ENCODE measurements around the gene ZNF783. TPM values are rescaled to one million over a fixed set of nuclear protein-coding genes. Genes with fewer than 3 reads are reported as not detected.
A peak's percentile ranks its signal among the peaks of the same experiment; 100 is the strongest.

Gene ZNF783
- total RNA-seq, 2 donors from 2014 or later: 29.0 to 31.4 TPM

DNA sequence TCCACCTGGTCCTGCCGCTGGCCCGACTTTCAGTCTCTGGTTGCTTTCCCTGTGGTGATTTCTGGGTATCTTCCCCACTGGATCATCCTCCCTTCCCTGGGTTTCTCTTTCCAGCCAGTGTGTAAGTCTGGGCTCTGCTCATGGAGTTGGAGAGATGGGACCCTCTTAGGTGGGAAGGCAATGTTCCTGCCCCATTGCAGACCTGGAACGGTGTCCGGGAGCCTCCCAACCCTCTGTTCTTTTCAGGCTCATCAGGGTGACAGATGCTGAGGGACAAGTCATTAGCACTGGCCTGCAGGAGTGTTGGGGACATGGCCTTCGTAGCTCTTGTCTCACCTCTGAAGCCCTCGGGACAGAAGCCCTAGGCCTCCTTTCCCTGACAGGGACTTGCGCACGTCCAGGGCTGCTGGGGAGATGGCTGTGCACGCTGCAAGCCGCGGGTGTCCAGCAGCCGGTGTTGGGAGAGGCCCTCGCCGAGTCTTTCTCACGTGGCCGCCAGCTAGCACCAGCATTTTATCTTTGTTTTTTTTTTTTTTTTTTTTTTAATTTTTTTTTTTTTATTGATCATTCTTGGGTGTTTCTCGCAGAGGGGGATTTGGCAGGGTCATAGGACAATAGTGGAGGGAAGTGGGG lies 17.2 kb downstream of the ZNF783 start:
- no peak for ATAC-seq
- H3K9me3 ChIP-seq (ENCODE audit: control insufficient read depth, low read length, poor library complexity, severe bottlenecking): no peaks in the 10 kb centered on the region
- peaks cover 3% of the 10 kb centered on the region for H3K4me1 Mint-ChIP-seq
- no peak overlapping the region for H3K4me3 Mint-ChIP-seq
- no peaks in the 10 kb centered on the region for H3K27me3 Mint-ChIP-seq
- no peak overlapping the region for H3K27ac Mint-ChIP-seq
- peaks cover 7% of the 10 kb centered on the region for H3K36me3 Mint-ChIP-seq (ENCODE audit: low read depth)
- DNase-seq: no peak

DNA sequence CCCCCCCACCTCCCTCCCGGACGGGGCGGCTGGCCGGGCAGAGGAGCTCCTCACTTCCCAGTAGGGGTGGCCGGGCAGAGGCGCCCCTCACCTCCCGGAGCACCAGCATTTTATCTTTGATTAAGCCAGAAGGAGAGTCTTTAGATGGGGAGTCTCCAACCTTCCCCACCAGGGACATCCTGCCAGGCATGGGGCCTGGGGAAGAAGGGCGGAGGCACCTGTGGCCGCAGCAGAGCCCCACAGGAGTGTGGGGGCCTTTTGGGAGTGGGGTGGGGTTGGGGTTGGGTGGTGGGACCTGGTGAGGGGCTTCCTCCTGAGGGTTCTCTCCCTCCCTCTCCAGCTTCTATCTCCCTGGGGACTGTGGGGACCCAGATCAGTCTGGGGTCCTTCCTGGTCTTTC lies 18.2 kb downstream of the ZNF783 start:
- Mint-ChIP-seq H3K36me3 (ENCODE audit: low read depth) (peaks cover 3% of the 10 kb centered on the region), H3K4me1 (peaks cover 12% of the 10 kb centered on the region)
- H3K9me3 ChIP-seq (ENCODE audit: control insufficient read depth, low read length, poor library complexity, severe bottlenecking): no peaks in the 10 kb centered on the region

GRCh38 chr7:149280661-149281507 lies 18.9 kb downstream of the ZNF783 start:
- Mint-ChIP-seq H3K36me3 (ENCODE audit: low read depth) (peaks cover 3% of the 10 kb centered on the region), H3K4me3 (no peak overlapping the region), H3K27me3 (no peaks in the 10 kb centered on the region), H3K4me1 (peaks cover 16% of the 10 kb centered on the region), H3K27ac (no peak overlapping the region)
- ATAC-seq: no peak
- no peaks in the 10 kb centered on the region for H3K9me3 ChIP-seq (ENCODE audit: control insufficient read depth, low read length, poor library complexity, severe bottlenecking)
- no peak for DNase-seq

More for the DNA sequence above, 18.2 kb downstream of the ZNF783 start:
- H3K27me3 Mint-ChIP-seq: no peaks in the 10 kb centered on the region
- H3K27ac Mint-ChIP-seq: no peak overlapping the region
- no peak overlapping the region for H3K4me3 Mint-ChIP-seq
- DNase-seq (no peak), ATAC-seq (no peak)

- H3K36me3 Mint-ChIP-seq (ENCODE audit: low read depth): peaks cover 2% of the 10 kb centered on the region
- H3K4me3 Mint-ChIP-seq: no peak overlapping the region
- no peak overlapping the region for H3K27ac Mint-ChIP-seq
- H3K9me3 ChIP-seq (ENCODE audit: control insufficient read depth, low read length, poor library complexity, severe bottlenecking): no peaks in the 10 kb centered on the region
- no peaks in the 10 kb centered on the region for H3K27me3 Mint-ChIP-seq
- peaks cover 24% of the 10 kb centered on the region for H3K4me1 Mint-ChIP-seq
- ATAC-seq: no peak
- no peak for DNase-seq
Observed at GRCh38 chr7:149281508-149282330, 19.7 kb downstream of the ZNF783 start.

- Mint-ChIP-seq H3K27ac (no peak overlapping the region), H3K27me3 (no peaks in the 10 kb centered on the region), H3K36me3 (ENCODE audit: low read depth) (peaks cover 2% of the 10 kb centered on the region), H3K4me3 (no peak overlapping the region), H3K4me1 (peaks cover 30% of the 10 kb centered on the region)
- DNase-seq (no peak), ATAC-seq (no peak)
- no peaks in the 10 kb centered on the region for H3K9me3 ChIP-seq (ENCODE audit: control insufficient read depth, low read length, poor library complexity, severe bottlenecking)
Observed at GRCh38 chr7:149282331-149282655, 20.3 kb downstream of the ZNF783 start.

GRCh38 chr7:149283321-149283720 lies 21.3 kb downstream of the ZNF783 start:
- ATAC-seq (no peak), DNase-seq (no peak)
- Mint-ChIP-seq H3K27me3 (no peaks in the 10 kb centered on the region), H3K4me3 (no peak overlapping the region), H3K4me1 (peaks cover 34% of the 10 kb centered on the region), H3K36me3 (ENCODE audit: low read depth) (peaks cover 2% of the 10 kb centered on the region), H3K27ac (peak overlapping the region; percentile 76)
- no peaks in the 10 kb centered on the region for H3K9me3 ChIP-seq (ENCODE audit: control insufficient read depth, low read length, poor library complexity, severe bottlenecking)

- no peaks in the 10 kb centered on the region for H3K9me3 ChIP-seq (ENCODE audit: control insufficient read depth, low read length, poor library complexity, severe bottlenecking)
- ATAC-seq: peak; percentile 57
- no peaks in the 10 kb centered on the region for H3K27me3 Mint-ChIP-seq
- peak overlapping the region; percentile 76 for H3K27ac Mint-ChIP-seq
- H3K4me1 Mint-ChIP-seq: peaks cover 34% of the 10 kb centered on the region
- peaks cover 2% of the 10 kb centered on the region for H3K36me3 Mint-ChIP-seq (ENCODE audit: low read depth)
- peak in 2 of 3 donors; percentile 32 to 34 for DNase-seq
- peak overlapping the region; percentile 89 for H3K4me3 Mint-ChIP-seq
Observed at GRCh38 chr7:149284343-149284742, 22.3 kb downstream of the ZNF783 start.

GRCh38 chr7:149284850-149285585 lies 23.0 kb downstream of the ZNF783 start:
- peak; percentile 97 for ATAC-seq
- peaks cover 34% of the 10 kb centered on the region for H3K4me1 Mint-ChIP-seq
- H3K4me3 Mint-ChIP-seq: peak overlapping the region; percentile 89
- H3K27ac Mint-ChIP-seq: peak overlapping the region; percentile 76
- H3K9me3 ChIP-seq (ENCODE audit: control insufficient read depth, low read length, poor library complexity, severe bottlenecking): no peaks in the 10 kb centered on the region
- no peaks in the 10 kb centered on the region for H3K27me3 Mint-ChIP-seq
- peak; percentile 98 to 99 (median 98) for DNase-seq
- H3K36me3 Mint-ChIP-seq (ENCODE audit: low read depth): no peaks in the 10 kb centered on the region

GRCh38 chr7:149285603-149286002 lies 23.6 kb downstream of the ZNF783 start:
- no peak for DNase-seq
- ATAC-seq: no peak
- no peaks in the 10 kb centered on the region for H3K27me3 Mint-ChIP-seq
- no peaks in the 10 kb centered on the region for H3K36me3 Mint-ChIP-seq (ENCODE audit: low read depth)
- H3K9me3 ChIP-seq (ENCODE audit: control insufficient read depth, low read length, poor library complexity, severe bottlenecking): no peaks in the 10 kb centered on the region
- H3K27ac Mint-ChIP-seq: peak overlapping the region; percentile 49
- peak overlapping the region; percentile 89 for H3K4me3 Mint-ChIP-seq
- peaks cover 34% of the 10 kb centered on the region for H3K4me1 Mint-ChIP-seq

DNA sequence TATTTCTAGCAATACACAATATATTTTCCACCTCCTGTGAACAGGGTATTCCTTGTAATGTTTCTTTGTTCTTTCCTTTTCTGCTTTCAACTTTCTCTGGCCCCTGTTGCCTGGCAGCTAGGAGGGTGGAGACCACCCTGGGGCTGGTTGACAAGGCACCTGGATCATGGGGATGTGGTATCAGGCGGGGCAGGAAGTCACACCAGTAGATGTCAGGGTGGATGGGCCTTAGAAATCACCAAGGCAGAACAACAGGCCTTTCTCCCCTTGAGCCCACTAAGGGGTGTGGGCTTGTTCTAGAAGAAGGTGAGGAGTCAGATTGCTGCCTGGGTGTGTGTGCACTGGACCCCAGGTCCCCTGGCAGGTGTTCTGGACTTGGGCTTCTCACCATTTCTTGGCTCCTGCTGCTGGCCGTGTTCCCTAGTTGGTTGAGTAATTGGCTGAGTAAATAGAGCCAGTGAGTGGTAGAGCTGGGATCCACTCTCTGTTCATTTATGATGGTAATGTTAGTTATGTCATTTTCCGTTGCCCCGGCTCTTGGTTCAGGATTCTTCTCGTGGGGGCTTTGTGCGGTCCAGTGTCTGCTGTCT lies 24.9 kb downstream of the ZNF783 start:
- ATAC-seq (no peak), DNase-seq (no peak)
- H3K36me3 Mint-ChIP-seq (ENCODE audit: low read depth): no peaks in the 10 kb centered on the region
- peak overlapping the region; percentile 62 for H3K4me3 Mint-ChIP-seq
- H3K9me3 ChIP-seq (ENCODE audit: control insufficient read depth, low read length, poor library complexity, severe bottlenecking): no peaks in the 10 kb centered on the region
- no peaks in the 10 kb centered on the region for H3K27me3 Mint-ChIP-seq
- H3K4me1 Mint-ChIP-seq: peaks cover 34% of the 10 kb centered on the region
- H3K27ac Mint-ChIP-seq: no peak overlapping the region

- Mint-ChIP-seq H3K4me1 (peaks cover 34% of the 10 kb centered on the region), H3K36me3 (ENCODE audit: low read depth) (no peaks in the 10 kb centered on the region), H3K27ac (no peak overlapping the region), H3K4me3 (no peak overlapping the region), H3K27me3 (no peaks in the 10 kb centered on the region)
- ATAC-seq (no peak), DNase-seq (no peak)
- H3K9me3 ChIP-seq (ENCODE audit: control insufficient read depth, low read length, poor library complexity, severe bottlenecking): no peaks in the 10 kb centered on the region
Observed at GRCh38 chr7:149287622-149288021, 25.6 kb downstream of the ZNF783 start.

DNA sequence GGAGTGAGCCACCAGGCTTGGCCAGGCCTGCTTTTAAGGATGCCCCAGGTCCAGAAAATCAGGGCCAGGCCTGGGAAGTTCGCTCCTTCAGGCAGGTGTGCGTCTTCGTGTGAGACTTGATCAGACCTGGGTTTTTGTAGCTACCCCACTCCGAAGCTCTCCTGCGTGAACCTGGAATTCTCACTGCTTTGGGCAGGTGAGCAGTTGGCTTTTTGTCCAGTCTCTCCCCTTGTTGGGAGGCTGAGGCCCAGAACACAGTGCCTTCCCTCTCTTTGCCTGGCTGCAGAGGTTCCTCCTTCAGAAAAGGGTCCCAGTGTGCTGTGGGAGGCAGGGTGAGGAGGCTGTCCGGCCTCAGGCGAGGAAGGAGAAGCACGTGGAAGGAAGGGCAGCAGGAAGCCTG lies 27.3 kb downstream of the ZNF783 start:
- H3K9me3 ChIP-seq (ENCODE audit: control insufficient read depth, low read length, poor library complexity, severe bottlenecking): no peaks in the 10 kb centered on the region
- H3K27ac Mint-ChIP-seq: no peak overlapping the region
- no peaks in the 10 kb centered on the region for H3K27me3 Mint-ChIP-seq
- H3K36me3 Mint-ChIP-seq (ENCODE audit: low read depth): no peaks in the 10 kb centered on the region
- H3K4me1 Mint-ChIP-seq: peaks cover 34% of the 10 kb centered on the region
- no peak overlapping the region for H3K4me3 Mint-ChIP-seq
- DNase-seq (no peak), ATAC-seq (no peak)

Data from T-helper 17 cell (primary cell).